GOT3 (cell line): ENCODE data around the gene PREX1.
"Not testable (repeated sequence)": the region's sequence is repeated elsewhere in the genome, so short reads cannot be mapped to it uniquely, and the experiment has no call there.

Experiments
- DNase-seq: peaks from one replicate; lab custom pipeline; 2025; ENCODE audit warnings: mixed read lengths; lab: John Stamatoyannopoulos, UW

Gene PREX1

DNA sequence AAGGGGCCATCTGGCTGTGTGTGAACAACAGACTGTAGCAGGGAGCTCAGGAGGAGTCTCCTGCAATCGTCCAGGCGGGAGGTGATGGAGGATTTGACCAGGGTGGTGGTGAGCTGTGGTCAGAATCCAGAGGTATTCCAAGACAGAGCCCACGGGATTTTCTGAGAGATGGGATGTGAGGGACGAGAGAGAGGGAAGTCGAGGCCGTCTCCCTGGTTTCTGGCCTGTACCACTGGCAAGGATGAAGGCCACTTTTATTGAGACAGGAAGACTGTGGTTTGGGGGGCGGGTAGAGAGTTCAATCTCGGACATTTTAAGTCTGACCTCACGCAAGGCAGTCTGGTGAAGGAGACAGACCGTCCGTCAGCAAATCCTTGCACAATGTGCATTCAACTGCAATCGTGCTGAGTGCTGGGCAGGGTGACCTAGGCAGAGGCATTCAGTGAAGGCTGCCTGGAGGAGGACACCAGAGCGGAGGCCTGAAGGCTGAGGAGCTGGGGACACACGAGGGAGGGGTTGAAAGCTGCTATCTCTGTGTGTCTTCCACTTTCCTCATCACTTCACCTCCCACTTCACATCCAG, 53.9 kb downstream of the PREX1 start:
- DNase-seq, result no peak

DNA sequence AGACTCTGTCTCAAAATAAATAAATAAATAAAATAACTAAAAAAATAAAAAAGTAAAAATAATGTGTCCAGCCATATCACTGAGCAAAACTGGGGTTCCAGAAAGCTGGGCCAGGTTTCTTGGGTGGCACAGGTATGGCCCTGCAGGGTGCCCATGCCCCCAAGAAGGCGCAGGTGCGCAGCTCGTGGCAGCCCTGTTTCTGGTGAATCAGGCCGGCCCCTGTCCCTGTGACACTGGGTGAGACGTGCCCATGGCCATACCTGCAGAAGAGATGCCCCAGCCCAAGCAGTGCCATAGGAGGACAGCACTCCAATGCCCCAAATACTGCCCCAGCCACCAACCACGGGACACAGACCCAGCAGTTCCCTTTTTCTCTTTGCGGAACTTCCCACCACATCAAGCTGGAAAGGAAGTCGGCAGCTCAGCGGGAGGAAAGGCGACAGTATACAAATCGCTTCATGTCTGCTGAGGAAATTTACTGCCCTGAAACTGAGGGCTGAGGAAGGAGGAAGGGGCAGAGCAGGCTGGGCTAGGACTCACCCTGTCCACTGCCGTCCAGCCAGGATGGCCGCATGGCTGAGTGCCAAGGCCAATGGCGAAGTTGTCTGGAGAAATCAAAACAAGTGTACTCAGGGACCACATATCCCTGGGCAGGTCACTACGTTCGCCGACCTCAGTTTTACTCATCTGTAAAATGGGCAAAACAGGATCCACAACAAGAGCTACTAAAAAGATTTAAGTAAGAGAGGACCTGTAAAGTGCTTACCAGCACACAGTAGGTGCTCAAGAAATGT, 55.4 kb downstream of the PREX1 start:
- no peak for DNase-seq

DNA sequence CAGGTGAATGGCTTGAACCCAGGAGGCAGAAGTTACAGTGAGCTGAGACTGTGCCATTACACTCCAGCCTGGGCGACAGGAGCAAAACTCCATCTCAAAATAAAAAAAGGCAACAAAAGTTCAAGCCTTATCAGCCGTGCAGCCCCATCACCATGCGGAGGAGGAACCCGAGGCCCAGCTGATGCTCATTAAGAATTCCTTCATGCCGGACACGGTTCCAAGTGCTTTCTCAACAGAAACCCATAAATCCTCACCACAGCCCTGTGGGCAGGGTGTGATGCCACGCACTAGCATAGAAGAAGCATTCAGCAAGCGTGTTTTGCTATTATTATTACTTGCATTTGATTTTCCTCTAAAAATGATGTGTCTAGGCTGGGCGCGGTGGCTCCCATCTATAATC, 56.3 kb downstream of the PREX1 start:
- DNase-seq, result no peak

DNA sequence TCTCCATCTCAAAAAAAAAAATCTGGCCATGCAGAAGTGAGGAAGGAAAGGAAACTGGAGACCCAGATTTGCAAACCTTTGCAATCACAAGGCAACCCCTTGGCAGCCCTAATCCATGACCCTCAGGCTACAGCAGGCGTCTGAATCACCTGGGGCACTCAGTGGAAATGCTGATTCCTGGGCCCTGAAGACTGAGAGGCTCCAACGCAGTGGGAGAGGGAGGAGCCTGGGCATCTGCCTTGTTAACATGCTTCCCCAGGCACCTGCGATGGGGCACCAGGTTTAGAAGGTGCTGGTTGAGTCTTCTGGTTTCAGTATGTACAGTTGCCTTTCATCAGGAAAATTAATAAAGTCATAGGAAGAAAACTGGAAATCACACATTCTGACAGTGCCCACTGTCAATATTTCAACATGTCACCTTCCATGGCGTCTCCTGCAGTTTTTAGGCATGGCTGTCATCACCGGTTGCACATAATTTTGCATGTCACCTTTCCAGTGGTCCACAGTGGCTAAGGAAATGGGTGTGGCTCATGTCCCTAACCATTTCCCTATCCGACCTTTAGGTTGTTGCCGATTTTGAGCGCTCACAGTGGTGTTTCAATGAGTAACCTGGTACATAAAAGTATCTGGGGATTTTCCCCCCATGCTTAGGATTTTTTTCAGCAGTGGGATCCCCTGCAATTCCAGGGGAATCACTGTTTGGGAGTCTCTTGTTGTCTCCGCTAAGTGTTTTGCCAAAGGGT, 56.9 kb downstream of the PREX1 start:
- no peak for DNase-seq

DNA sequence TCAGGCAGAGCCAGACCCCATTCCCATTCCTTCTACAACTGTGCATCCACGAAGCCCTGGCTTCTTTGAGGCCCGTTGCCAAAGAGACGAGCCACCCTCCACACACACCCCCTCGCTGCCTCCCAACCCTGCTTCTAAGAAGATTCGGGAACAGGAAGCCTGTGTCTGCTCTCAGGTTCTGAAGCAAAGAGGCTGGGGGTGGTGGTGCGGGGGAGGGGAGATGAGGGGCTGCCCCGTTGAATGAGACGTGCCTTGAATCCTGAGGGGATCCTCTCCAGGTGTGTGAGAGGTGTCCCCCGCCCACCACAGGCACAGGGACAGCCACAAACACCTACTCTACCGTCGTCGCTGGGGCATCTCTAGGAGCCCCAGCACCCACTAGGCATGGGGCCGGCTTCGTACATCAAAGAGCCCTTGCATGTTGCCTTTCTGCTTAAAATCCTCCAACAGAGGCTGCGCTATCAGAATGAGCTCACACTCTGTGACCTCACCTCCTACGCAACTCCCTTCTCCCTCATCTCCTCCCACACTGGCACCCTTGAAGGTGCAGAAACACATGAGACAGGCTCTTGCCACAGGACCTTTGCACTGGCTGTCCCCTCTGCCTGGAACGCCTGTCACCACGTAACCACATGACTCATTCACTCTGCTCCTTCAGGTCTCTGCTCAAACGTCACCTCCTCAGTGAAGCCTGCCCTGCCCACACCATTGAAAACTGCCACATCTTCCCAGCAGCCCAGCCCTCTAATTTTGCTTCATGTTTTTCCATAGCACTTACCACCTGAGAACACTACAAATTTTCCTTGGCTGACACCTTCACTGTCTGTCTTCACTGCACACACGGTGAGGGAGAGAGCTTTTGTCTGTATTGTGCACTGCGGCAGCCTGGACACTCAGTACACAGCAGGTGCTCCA, 58.5 kb downstream of the PREX1 start:
- DNase-seq, result no peak

DNA sequence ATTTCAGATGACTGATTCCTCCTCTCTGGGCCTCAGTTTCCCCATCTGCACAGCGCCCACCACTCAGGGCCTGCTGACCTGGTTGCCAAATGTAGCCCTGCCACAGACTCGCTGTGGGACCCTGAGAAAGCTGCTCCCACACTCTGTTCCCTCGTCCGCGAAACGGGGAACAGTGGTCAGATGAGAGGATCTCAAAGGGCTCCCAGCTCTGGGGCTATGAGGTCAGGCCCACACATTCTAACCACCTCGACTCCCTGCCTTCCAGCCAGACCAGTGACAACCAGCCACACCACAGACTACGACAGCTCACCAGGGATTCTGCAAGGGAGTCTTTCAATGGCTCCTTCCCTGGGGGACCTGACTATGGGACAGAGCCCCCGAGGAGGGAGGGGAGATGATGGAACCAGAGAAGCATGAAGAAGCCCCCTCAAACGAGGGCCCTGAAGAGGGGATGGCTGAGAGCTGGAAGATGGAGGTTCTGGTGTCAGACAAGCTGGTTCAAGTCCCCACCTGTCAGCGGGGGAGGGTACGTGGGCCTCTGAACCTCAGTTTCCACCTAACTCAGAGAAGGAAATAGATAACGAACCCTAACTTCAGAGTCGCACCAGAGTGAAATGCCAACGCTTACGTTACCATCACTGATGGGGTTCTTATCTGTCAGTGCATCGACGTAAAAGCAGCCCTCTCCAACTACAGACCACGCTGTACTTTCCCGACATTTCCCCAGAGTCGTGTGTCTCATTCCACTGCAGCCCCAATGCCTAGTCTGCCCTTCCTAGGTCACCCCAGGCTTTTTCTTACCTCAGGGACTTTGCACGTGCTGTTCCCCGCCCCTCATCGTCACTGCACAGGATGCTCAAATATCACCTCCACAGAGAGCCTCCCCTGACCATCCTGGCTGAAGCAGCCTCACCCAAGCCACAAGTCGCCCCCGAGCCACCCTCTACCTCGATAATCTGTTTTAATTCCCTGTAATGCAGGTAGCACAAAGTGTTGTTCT, 60.5 kb downstream of the PREX1 start:
- DNase-seq, result no peak

DNA sequence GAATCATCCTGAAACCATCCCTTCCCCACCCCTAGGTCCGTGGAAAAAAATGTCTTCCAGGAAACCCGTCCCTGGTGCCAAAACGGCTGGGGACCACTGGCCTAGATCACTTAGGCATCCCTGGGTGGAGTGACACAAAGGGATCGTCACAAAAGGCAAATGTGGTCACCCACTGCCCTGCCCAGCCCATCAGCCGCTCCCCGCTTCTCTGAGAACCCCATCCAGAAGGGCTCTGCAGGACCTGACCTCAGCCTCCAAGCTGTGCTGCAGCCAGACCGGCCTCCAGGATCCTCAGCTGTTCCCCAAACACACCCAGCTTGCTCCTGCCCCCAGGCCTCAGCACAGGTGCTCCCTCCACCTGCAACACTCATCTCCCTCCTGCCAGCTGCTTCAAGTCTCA, 61.6 kb downstream of the PREX1 start:
- DNase-seq, result no peak

DNA sequence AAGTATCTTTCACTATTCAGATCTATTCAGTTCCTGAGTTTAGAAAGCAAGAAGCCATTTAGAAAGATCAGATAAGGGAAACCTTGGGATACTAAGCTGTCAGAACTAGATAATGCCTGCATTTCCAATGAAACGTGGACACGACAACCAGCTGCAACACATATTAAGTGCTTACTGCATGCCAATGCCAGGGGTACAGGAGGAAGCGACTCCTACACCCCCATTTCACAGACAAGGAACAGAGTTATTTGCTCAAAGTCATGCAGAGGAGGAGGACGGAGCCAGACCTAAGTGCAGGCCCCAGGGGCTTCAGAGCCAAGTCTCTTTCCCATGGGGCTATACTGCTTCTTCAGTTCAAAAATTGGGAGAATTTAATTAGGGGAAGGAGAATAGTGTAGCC, 62.4 kb downstream of the PREX1 start:
- DNase-seq, result no peak

DNA sequence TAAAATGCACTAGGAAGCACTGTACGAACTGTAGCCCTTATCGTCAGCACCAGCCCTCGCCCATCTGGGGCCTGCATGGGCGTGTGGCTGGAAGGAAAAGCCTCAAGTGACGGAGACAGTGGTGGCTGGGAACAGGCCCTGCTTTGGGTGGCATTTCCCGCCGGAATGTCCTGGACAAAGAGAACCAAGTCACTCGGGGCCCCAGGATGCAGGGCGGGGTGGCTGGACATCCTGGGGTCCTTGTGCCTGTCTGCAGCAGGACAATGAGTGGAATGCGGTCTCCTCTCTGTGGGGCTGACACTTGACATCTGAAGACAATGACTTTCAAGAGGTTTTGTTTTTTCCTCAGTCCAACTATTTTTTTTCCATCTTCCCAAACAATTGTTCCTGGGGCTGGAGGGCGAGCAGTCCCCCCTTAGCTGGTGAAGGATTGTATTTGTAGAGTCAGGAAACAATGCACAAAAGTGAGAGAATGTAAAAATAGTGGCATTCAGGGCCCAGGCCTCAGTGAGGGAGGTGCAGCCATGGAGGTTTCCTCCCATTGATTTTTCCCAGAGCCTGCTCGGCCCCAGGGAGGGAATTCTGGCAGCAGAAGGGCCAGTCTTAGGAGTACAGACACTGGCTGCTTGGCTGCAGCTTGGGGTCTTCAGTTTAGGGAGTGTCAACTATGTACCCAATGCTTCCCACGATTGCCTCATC, 64.4 kb downstream of the PREX1 start:
- no peak for DNase-seq

DNA sequence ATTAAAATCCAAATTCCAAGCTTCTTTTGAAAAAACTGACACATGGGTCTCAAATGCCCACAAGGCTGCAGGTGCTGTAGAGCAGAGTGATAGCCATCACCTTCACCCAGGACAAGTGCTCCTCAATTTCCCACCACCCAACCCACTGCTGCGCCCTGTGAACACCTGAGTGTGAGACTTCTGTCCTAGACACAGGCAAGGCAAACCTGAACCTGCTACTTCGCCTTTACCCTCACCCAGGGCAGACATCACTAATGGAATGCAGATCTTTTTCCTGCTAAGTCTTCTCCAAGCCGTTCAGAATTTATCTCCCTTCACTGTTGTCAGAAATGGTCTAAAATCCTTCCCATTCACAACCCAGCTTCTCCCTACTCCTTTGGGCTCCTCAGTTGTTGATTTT, 65.9 kb downstream of the PREX1 start:
- DNase-seq, result no peak

DNA sequence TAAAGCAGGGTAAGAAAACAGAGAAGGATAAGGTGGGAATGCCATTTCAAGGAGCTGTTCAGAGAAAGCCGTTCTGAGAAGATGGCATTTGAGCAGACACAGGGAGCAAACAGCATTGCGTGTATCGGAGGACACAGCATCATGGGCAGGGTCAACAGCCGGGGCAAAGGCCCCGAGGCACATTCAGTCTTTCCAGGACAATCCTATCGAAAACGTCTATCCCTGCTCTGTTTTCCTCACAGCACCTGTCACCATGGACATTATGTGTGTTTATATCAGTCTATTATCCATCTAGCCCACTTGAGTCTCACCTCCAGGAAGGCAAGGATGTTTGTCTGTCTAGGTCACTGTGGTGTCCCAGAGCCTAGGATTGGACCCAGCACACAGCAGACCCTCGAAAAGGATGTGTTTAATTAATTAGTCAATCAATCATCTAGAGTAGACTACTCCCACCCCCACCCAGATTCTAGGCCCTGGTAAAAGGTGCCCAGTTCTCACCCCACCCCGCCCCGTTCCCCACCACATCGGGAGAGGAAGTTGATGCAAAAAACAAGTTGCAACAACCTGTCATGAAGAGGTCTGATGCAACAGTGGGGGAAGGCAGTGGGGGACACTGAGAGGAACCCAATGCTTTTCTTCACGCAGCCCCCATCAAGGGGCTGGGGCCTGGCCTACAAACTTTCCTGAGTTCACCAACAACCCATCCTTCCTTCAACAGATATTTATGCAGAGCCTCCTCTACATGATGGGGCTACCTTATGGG, 66.6 kb downstream of the PREX1 start:
- no peak for DNase-seq

DNA sequence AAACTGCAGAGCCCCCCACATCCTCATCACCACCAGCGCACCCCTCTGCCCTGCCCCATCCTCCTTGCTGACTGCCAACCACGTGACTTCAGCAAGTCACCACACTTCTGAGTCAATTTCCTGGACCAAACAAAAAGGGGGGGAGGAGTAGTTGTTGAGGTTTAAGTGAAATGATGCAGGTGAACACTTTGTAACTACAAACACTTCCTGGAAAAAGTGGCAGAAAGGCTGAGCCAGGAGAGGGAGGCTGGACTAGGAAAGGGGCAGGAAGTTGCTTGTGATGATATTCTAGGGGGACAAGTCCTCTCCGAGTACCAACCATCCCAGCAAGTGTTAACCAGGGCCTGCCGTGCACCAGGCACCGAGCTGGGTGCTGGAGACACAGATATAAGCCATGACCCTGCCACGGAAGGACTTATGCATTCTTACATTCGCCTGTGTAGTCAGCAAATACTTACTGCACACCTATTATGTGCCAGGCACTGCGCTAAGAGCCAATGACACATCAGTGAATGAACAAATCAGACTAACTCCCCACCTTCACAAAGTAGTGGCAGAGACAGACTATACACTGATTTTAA, 67.3 kb downstream of the PREX1 start:
- DNase-seq, result no peak

DNA sequence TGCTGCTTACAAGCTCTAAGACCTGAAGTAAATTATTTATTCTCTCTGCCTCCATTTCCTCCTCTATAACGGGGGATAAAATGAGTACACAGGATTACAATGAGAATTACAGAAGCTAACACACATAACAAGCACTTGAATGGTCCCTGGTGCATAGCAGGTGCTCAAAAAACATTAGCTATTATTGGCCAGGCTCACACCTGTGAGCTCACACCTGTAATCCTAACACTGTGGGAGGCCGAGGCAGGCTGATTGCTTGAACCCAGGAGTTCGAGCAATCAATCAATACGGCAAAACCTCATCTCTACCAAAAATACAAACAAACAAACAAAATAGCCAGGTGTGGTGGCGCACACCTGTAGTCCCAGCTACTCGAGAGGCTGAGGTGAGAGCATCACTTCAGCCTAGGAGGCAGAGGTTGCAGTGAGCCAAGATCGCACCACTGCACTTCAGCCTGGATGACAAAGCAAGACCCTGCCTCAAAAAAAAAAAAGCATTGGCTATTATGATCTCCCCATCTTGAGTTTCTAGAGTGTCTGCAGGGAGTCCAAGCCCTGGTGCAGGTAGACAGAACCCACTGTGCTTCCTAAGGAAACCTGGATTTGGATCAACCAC, 68.1 kb downstream of the PREX1 start:
- DNase-seq, result no peak

DNA sequence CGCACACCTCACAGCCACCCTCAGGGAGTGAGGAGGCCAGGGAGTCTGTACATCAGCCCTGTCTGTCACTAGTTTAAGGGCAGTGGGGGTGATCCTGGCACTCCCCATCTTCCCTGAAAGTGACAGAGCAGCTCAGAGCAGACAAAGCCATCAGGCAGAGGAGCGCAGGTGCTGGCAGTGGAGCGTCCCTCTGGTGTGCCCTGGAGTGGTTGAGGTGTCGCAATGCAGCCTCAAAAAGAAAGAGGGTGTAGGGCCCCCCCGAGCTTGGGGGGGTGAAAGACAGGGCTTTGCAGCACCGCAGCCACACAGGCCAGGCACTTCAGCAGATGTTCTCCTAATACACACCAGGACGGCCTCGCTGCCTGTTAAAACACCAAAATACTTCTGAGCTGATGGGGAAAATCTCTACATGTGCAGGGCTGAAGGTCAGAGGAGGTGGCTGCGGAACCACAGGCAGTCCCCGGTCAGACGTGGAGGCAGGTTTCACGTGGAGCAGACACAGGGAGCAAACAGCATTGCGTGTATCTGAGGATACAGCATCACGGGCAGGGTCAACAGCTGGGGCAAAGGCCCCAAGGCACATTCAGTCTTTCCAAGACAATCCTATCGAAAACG, 69.5 kb downstream of the PREX1 start:
- DNase-seq, result no peak

DNA sequence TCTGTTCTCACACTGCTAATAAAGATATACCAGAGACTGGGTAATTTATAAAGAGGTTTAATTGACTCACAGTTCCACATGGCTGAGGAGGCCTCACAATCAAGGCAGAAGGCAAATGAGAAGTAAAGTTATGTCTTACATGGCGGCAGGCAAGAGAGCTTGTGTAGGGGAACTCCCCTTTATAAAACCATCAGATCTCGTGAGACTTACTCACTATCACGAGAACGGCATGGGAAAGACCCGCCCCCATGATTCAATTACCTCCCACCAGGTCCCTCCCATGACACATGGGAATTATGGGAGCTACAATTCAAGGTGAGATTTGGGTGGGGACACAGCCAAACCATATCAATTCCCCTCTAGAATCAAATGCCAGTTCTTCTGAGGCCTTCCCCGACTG, 71.0 kb downstream of the PREX1 start:
- not testable (repeated sequence) for DNase-seq

DNA sequence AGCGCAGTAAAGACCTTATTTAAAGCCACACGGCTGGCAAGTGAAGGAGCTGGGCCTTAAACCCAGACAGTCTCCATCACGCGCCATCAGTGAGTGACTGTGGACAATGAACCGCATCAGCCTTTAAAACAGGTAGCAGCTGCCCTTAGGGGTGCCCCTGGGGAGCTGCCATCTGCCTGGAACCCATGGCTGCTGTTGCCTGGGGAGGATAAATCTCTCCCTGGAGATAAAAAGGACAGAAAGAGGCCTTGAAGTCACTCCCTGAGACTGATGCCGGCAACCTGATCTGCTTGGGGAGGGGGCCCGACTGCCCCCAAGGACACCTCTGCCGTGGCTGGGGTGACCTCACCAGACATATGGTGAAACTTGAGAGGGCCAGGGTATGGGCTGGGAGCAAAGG, 73.5 kb downstream of the PREX1 start:
- DNase-seq, result no peak

DNA sequence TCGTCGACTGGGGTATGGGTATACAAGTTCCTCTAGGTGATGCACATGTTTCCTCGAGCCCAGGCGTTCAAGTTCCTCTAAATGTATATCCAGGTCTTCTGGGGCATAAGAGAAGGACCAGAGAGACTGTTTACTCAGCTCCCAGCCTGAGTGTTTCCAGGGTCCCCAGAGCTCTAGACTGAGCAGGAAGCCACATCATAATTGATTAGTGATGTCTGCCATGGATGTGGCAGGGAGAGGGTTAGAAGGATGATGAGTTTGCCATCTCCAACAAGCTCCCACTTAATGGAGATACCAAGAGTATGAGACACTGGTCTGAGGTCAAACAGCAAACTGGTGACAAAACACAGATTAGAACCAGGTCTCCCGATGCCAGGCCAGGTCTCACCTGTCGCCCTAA, 74.8 kb downstream of the PREX1 start:
- no peak for DNase-seq

DNA sequence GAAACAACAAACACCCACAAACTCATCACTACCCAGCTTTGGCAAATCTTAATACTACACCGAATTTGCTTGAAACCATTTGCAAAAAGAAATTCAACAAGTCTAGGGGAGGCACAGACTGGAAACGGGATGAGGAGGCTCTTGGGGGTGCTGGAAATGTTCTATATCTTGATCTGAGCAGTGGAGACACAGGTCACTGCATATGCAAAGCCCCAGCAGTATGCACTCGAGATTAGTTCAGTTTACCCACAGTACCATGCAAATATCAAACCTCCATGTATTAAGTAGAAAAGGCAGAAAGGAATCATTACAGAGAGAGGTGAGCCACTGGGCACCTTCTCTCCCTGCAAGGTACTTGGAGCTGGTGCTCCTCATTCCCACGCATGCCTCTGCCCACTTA, 75.9 kb downstream of the PREX1 start:
- DNase-seq, result no peak
